SHP77 treated with DMSO at 0.1 percent for 48 hours (cell line): ENCODE data around the gene RPS6KB1.
"Not testable (repeated sequence)": the region's sequence is repeated elsewhere in the genome, so short reads cannot be mapped to it uniquely, and the experiment has no call there.

Source experiments
- DNase-seq: peaks from one replicate; lab custom pipeline; 2025; lab: John Stamatoyannopoulos, UW

Gene RPS6KB1

GRCh38 chr17:59870482-59870881, 22.4 kb upstream of the RPS6KB1 start:
- no peak for DNase-seq

- no peak for DNase-seq
Observed at GRCh38 chr17:59872351-59872750, 20.6 kb upstream of the RPS6KB1 start.

- not testable (repeated sequence) for DNase-seq
Observed at GRCh38 chr17:59873414-59873813, 19.5 kb upstream of the RPS6KB1 start.

- DNase-seq, result no peak
Observed at GRCh38 chr17:59874376-59874775, 18.5 kb upstream of the RPS6KB1 start.

- DNase-seq, result no peak
Observed at GRCh38 chr17:59876107-59876506, 16.8 kb upstream of the RPS6KB1 start.

GRCh38 chr17:59877965-59878364, 15.0 kb upstream of the RPS6KB1 start:
- no peak for DNase-seq

GRCh38 chr17:59878624-59879023, 14.3 kb upstream of the RPS6KB1 start:
- DNase-seq, result no peak

GRCh38 chr17:59884861-59885260, 8.1 kb upstream of the RPS6KB1 start:
- no peak for DNase-seq

- no peak for DNase-seq
Observed at GRCh38 chr17:59888145-59888750, 4.7 kb upstream of the RPS6KB1 start.

GRCh38 chr17:59890720-59891119, 2.2 kb upstream of the RPS6KB1 start:
- no peak for DNase-seq

GRCh38 chr17:59892251-59892923, 534 bp upstream of the RPS6KB1 start:
- no peak for DNase-seq

- no peak for DNase-seq
Observed at GRCh38 chr17:59893676-59894100, 767 bp downstream of the RPS6KB1 start.

GRCh38 chr17:59897090-59897489, 4.2 kb downstream of the RPS6KB1 start:
- no peak for DNase-seq

- no peak for DNase-seq
Observed at GRCh38 chr17:59899099-59899498, 6.2 kb downstream of the RPS6KB1 start.

- DNase-seq, result no peak
Observed at GRCh38 chr17:59901604-59902003, 8.7 kb downstream of the RPS6KB1 start.

GRCh38 chr17:59903455-59903854, 10.5 kb downstream of the RPS6KB1 start:
- DNase-seq, result no peak

GRCh38 chr17:59907467-59907866, 14.5 kb downstream of the RPS6KB1 start:
- DNase-seq, result no peak

- DNase-seq, result peak; percentile 12
Observed at GRCh38 chr17:59914274-59914854, 21.4 kb downstream of the RPS6KB1 start.

GRCh38 chr17:59916446-59916845, 23.5 kb downstream of the RPS6KB1 start:
- no peak for DNase-seq

GRCh38 chr17:59920637-59921036, 27.7 kb downstream of the RPS6KB1 start:
- DNase-seq, result not testable (repeated sequence)

GRCh38 chr17:59930121-59930520, 37.2 kb downstream of the RPS6KB1 start:
- DNase-seq, result not testable (repeated sequence)

GRCh38 chr17:59930768-59931167, 37.8 kb downstream of the RPS6KB1 start:
- DNase-seq, result not testable (repeated sequence)

- not testable (repeated sequence) for DNase-seq
Observed at GRCh38 chr17:59933317-59933716, 40.4 kb downstream of the RPS6KB1 start.
